Activated T-cell treated with anti-CD3 and anti-CD28 coated beads for 48 hours (primary cell): ENCODE data around the gene RAB38.

ENCODE experiments used
- DNase-seq: peaks from one replicate; pipeline ENCODE4 v3.0.0-alpha.2; 2020; ENCODE audit warnings: low read depth

Gene RAB38

GRCh38 chr11:88174709-88175568 is at the start of gene RAB38:
TSS of gene RAB38 (minus strand) at chr11:88175443. CDS start at chr11:88175384, 59 bp downstream.
- peak; percentile 63 for DNase-seq

- no peak for DNase-seq
Observed at GRCh38 chr11:88213406-88213805, 38.2 kb upstream of the RAB38 start.

- DNase-seq = no peak
Observed at GRCh38 chr11:88212300-88212699, 37.1 kb upstream of the RAB38 start.

GRCh38 chr11:88208745-88209144 is 33.5 kb upstream of the RAB38 start:
- DNase-seq = no peak

- no peak for DNase-seq
Observed at GRCh38 chr11:88206751-88207150, 31.5 kb upstream of the RAB38 start.

GRCh38 chr11:88204353-88204752 is 29.1 kb upstream of the RAB38 start:
- DNase-seq = no peak

- no peak for DNase-seq
Observed at GRCh38 chr11:88203604-88204003, 28.4 kb upstream of the RAB38 start.

- DNase-seq = no peak
Observed at GRCh38 chr11:88202498-88202897, 27.3 kb upstream of the RAB38 start.

- DNase-seq = no peak
Observed at GRCh38 chr11:88196393-88196792, 21.1 kb upstream of the RAB38 start.

GRCh38 chr11:88195908-88196307 is 20.7 kb upstream of the RAB38 start:
- DNase-seq = no peak

- no peak for DNase-seq
Observed at GRCh38 chr11:88194990-88195389, 19.7 kb upstream of the RAB38 start.

- DNase-seq = no peak
Observed at GRCh38 chr11:88193278-88193677, 18.0 kb upstream of the RAB38 start.

- DNase-seq = no peak
Observed at GRCh38 chr11:88188932-88189253, 13.7 kb upstream of the RAB38 start.

- no peak for DNase-seq
Observed at GRCh38 chr11:88188251-88188931, 13.1 kb upstream of the RAB38 start.

- no peak for DNase-seq
Observed at GRCh38 chr11:88183233-88183632, 8.0 kb upstream of the RAB38 start.

GRCh38 chr11:88181776-88182175 is 6.5 kb upstream of the RAB38 start:
- DNase-seq = no peak

GRCh38 chr11:88179971-88180629 is 4.9 kb upstream of the RAB38 start:
- DNase-seq = no peak

GRCh38 chr11:88179141-88179540 is 3.9 kb upstream of the RAB38 start:
- no peak for DNase-seq

- DNase-seq = no peak
Observed at GRCh38 chr11:88178191-88178590, 2.9 kb upstream of the RAB38 start.

GRCh38 chr11:88175569-88176075 is 379 bp upstream of the RAB38 start:
- DNase-seq = no peak

GRCh38 chr11:88173956-88174355 is 1.3 kb downstream of the RAB38 start:
- DNase-seq = no peak

- no peak for DNase-seq
Observed at GRCh38 chr11:88171982-88172381, 3.3 kb downstream of the RAB38 start.

- no peak for DNase-seq
Observed at GRCh38 chr11:88170673-88171072, 4.6 kb downstream of the RAB38 start.
